Stimulated activated CD4-positive, alpha-beta T cell treated with anti-CD3 and anti-CD28 coated beads, Interleukin-4, amount 100 ng/mL, for 24 hours (primary cell): ENCODE data around the gene SRGAP3.

ENCODE experiments used
- DNase-seq: peaks from one replicate; pipeline ENCODE4 v3.0.0-alpha.2; 2020

The SRGAP3 gene

GRCh38 chr3:9223672-9224071 is 25.8 kb downstream of the SRGAP3 start:
- DNase-seq, result no peak

- no peak for DNase-seq
These were observed 26.3 kb downstream of the SRGAP3 start for GRCh38 chr3:9222956-9223639.

- DNase-seq, result no peak
These were observed 27.4 kb downstream of the SRGAP3 start for GRCh38 chr3:9222049-9222448.

GRCh38 chr3:9218514-9218846 is 31.0 kb downstream of the SRGAP3 start:
- DNase-seq, result no peak

GRCh38 chr3:9217784-9218513 is 31.5 kb downstream of the SRGAP3 start:
- DNase-seq, result no peak

GRCh38 chr3:9216736-9217135 is 32.7 kb downstream of the SRGAP3 start:
- DNase-seq, result no peak

- DNase-seq, result no peak
These were observed 34.8 kb downstream of the SRGAP3 start for GRCh38 chr3:9214599-9214998.

- DNase-seq, result no peak
These were observed 35.3 kb downstream of the SRGAP3 start for GRCh38 chr3:9214185-9214584.

- no peak for DNase-seq
These were observed 36.3 kb downstream of the SRGAP3 start for GRCh38 chr3:9213019-9213634.

- DNase-seq, result no peak
These were observed 38.1 kb downstream of the SRGAP3 start for GRCh38 chr3:9211155-9211950.

- DNase-seq, result no peak
These were observed 39.7 kb downstream of the SRGAP3 start for GRCh38 chr3:9209777-9210176.

- no peak for DNase-seq
These were observed 40.8 kb downstream of the SRGAP3 start for GRCh38 chr3:9208605-9209152.

GRCh38 chr3:9207116-9207763 is 42.2 kb downstream of the SRGAP3 start:
- DNase-seq, result no peak

GRCh38 chr3:9206287-9206686 is 43.2 kb downstream of the SRGAP3 start:
- no peak for DNase-seq

GRCh38 chr3:9205345-9206143 is 43.9 kb downstream of the SRGAP3 start:
- no peak for DNase-seq

GRCh38 chr3:9204253-9204992 is 45.0 kb downstream of the SRGAP3 start:
- no peak for DNase-seq

GRCh38 chr3:9203317-9203716 is 46.1 kb downstream of the SRGAP3 start:
- no peak for DNase-seq

GRCh38 chr3:9202546-9202945 is 46.9 kb downstream of the SRGAP3 start:
- no peak for DNase-seq

GRCh38 chr3:9201955-9202354 is 47.5 kb downstream of the SRGAP3 start:
- DNase-seq, result no peak

GRCh38 chr3:9201266-9201665 is 48.2 kb downstream of the SRGAP3 start:
- no peak for DNase-seq

GRCh38 chr3:9199775-9200174 is 49.7 kb downstream of the SRGAP3 start:
- DNase-seq, result no peak
